Duodenal mucosa (tissue), 2 donors: ENCODE data around the gene SARM1.
"Not testable (repeated sequence)": the region's sequence is repeated elsewhere in the genome, so short reads cannot be mapped to it uniquely, and the experiment has no call there.

Source experiments
- H3K27ac ChIP-seq: one replicate; pipeline ENCODE4 v1.7.0; 2013; ENCODE audit warnings: low read depth, low read length
- H3K27me3 ChIP-seq, 2 donors: one replicate each; pipeline ENCODE4 v1.7.0; 2013; ENCODE audit warnings: low read length in 2 of 2, control low read depth in 1 of 2; ENCODE audit not compliant: insufficient read depth in 2 of 2, control insufficient read depth in 1 of 2
- H3K36me3 ChIP-seq, 2 donors: one replicate each; pipeline ENCODE4 v1.7.0; 2013; ENCODE audit warnings: low read length in 2 of 2, control low read depth in 1 of 2; ENCODE audit not compliant: insufficient read depth in 2 of 2, control insufficient read depth in 1 of 2
- H3K4me1 ChIP-seq, 2 donors: one replicate each; pipeline ENCODE4 v1.7.0; 2013; ENCODE audit warnings: low read length in 2 of 2, control low read depth in 1 of 2; ENCODE audit not compliant: insufficient read depth in 2 of 2, control insufficient read depth in 1 of 2
- H3K4me3 ChIP-seq, 2 donors: one replicate each; pipeline ENCODE4 v1.7.0; 2013; ENCODE audit warnings: low read length in 2 of 2, low read depth in 1 of 2
- H3K9ac ChIP-seq, 2 donors: one replicate each; pipeline ENCODE4 v1.7.0; 2013; ENCODE audit warnings: low read length in 2 of 2, low read depth in 1 of 2
- H3K9me3 ChIP-seq, 2 donors: one replicate each; pipeline ENCODE4 v1.7.0; 2013; ENCODE audit warnings: low read length in 2 of 2, control low read depth in 1 of 2; ENCODE audit not compliant: control insufficient read depth in 1 of 2

The SARM1 gene

GRCh38 chr17:28333083-28333746, 38.3 kb upstream of the SARM1 start:
- H3K27ac ChIP-seq, result no peak overlapping the region
- H3K27me3 ChIP-seq, result no peaks in the 10 kb centered on the region
- peaks cover 14 to 31% of the 10 kb centered on the region in 2 donors for H3K36me3 ChIP-seq
- H3K4me3 ChIP-seq, result no peak overlapping the region
- no peaks in the 10 kb centered on the region for H3K9me3 ChIP-seq
- H3K9ac ChIP-seq, result no peak overlapping the region
- H3K4me1 ChIP-seq, result peaks cover 35 to 43% of the 10 kb centered on the region in 2 donors

DNA sequence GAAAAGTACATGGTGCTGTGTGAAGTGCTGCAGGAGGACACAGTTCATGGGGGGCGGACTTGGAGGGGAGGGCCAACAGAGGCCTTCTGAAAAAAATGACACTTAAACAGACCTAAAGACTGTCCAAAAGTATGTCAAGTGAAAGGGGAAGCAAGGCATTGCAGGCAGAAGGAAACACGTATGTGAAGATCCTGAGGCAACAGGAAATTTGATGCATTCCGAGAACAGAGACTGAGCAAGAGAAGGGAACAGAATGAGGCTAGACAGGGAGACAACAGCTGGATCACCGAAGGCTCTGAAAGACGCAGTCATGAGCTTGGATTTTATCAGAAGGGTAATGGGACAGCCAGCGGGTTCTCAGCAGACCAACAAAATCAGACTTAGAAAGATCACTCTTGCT, 37.3 kb upstream of the SARM1 start:
- peaks cover 35 to 43% of the 10 kb centered on the region in 2 donors for H3K4me1 ChIP-seq
- H3K9me3 ChIP-seq, result no peaks in the 10 kb centered on the region
- H3K27ac ChIP-seq, result no peak overlapping the region
- H3K27me3 ChIP-seq, result no peaks in the 10 kb centered on the region
- peak overlapping the region; percentile 87 to 91 for H3K4me3 ChIP-seq
- peak overlapping the region; percentile 79 to 93 for H3K9ac ChIP-seq
- H3K36me3 ChIP-seq, result peaks cover 11 to 21% of the 10 kb centered on the region in 2 donors

GRCh38 chr17:28334666-28335200, 36.8 kb upstream of the SARM1 start:
- H3K9me3 ChIP-seq, result no peaks in the 10 kb centered on the region
- peaks cover 35 to 43% of the 10 kb centered on the region in 2 donors for H3K4me1 ChIP-seq
- H3K27ac ChIP-seq, result peak overlapping the region; percentile 84
- peak overlapping the region; percentile 87 to 91 for H3K4me3 ChIP-seq
- peaks cover 8 to 17% of the 10 kb centered on the region in 2 donors for H3K36me3 ChIP-seq
- H3K9ac ChIP-seq, result peak overlapping the region; percentile 79 to 93
- H3K27me3 ChIP-seq, result no peaks in the 10 kb centered on the region

GRCh38 chr17:28335201-28335958, 36.1 kb upstream of the SARM1 start, which contains the start of the genes IFT20 and TNFAIP1:
IFT20 (minus strand) TSS chr17:28335472; CDS start chr17:28331985, 3,487 bp downstream.
TNFAIP1 (plus strand) TSS chr17:28335761; CDS start chr17:28339522, 3,761 bp downstream.
- Histone ChIP-seq H3K4me1 (peaks cover 35 to 43% of the 10 kb centered on the region in 2 donors), H3K36me3 (peaks cover 8 to 20% of the 10 kb centered on the region in 2 donors), H3K27ac (peak within 1 kb of the TSS; percentile 85), H3K27me3 (no peaks in the 10 kb centered on the region), H3K9me3 (no peaks in the 10 kb centered on the region), H3K9ac (peak within 1 kb of the TSS; percentile 93 to 95), H3K4me3 (peak within 1 kb of the TSS; percentile 91 to 94)

- Histone ChIP-seq H3K4me1 (peaks cover 35 to 43% of the 10 kb centered on the region in 2 donors), H3K9ac (peak overlapping the region; percentile 93 to 95), H3K36me3 (peaks cover 12 to 19% of the 10 kb centered on the region in 2 donors), H3K27ac (peak overlapping the region; percentile 85), H3K27me3 (no peaks in the 10 kb centered on the region), H3K9me3 (no peaks in the 10 kb centered on the region), H3K4me3 (peak overlapping the region; percentile 80 to 94)
Observed at GRCh38 chr17:28335959-28336871, 35.3 kb upstream of the SARM1 start.

GRCh38 chr17:28338056-28338768, 33.3 kb upstream of the SARM1 start:
- peaks cover 15 to 32% of the 10 kb centered on the region in 2 donors for H3K36me3 ChIP-seq
- no peaks in the 10 kb centered on the region for H3K27me3 ChIP-seq
- H3K9me3 ChIP-seq, result no peaks in the 10 kb centered on the region
- no peak overlapping the region for H3K9ac ChIP-seq
- no peak overlapping the region for H3K4me3 ChIP-seq
- peaks cover 28 to 35% of the 10 kb centered on the region in 2 donors for H3K4me1 ChIP-seq
- H3K27ac ChIP-seq, result no peak overlapping the region

DNA sequence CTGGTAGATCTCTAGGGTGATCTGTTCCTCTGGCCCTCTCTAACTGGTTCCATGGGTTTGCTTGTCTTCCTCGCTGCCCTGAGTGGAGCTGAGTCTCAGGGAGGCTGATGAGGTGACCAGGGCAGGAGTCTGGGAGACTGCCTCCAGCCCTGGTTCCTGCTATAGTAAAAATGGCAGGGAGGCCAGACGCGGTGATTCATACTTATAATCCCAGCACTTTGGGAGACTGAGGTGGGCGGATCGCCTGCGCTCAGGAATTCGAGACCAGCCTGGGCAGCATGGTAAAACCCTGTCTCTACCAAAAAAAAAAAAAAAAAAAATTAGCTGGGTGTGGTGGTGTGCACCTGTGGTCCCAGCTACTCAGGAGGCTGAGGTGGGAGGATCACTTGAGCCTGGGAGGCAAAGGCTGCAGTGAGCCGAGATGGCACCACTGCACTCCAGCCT, 32.7 kb upstream of the SARM1 start:
- not testable (repeated sequence) for H3K27me3 ChIP-seq, H3K4me3 ChIP-seq, H3K9me3 ChIP-seq, H3K27ac ChIP-seq, H3K9ac ChIP-seq
- Histone ChIP-seq H3K36me3 (peaks cover 18 to 38% of the 10 kb centered on the region in 2 donors), H3K4me1 (peaks cover 22 to 29% of the 10 kb centered on the region in 2 donors)

- no peak overlapping the region for H3K4me3 ChIP-seq
- peaks cover 24 to 44% of the 10 kb centered on the region in 2 donors for H3K36me3 ChIP-seq
- no peak overlapping the region for H3K9ac ChIP-seq
- H3K4me1 ChIP-seq, result peaks cover 16 to 23% of the 10 kb centered on the region in 2 donors
- no peaks in the 10 kb centered on the region for H3K27me3 ChIP-seq
- no peaks in the 10 kb centered on the region for H3K9me3 ChIP-seq
- H3K27ac ChIP-seq, result no peak overlapping the region
Observed at GRCh38 chr17:28339431-28339830, 32.1 kb upstream of the SARM1 start.

DNA sequence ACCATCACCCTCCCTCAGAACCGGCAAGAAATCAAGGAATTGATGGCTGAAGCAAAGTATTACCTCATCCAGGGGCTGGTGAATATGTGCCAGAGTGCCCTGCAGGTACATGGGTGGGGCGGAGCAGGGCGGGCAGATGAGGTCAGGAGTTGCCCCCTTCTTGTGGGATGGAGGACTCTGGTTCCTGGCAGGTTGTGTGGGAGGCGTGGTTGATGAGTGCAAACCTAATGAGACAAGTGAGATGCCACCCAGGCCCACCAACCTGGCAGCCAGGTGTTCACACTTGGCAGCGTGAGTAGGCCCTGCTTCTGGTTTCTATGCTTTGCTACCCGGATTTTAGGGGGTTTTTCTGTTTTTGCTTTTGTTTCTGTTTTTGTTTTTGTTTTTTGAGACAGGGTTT, 31.1 kb upstream of the SARM1 start:
- Histone ChIP-seq H3K4me1 (peaks cover 13 to 19% of the 10 kb centered on the region in 2 donors), H3K9ac (no peak overlapping the region), H3K4me3 (no peak overlapping the region), H3K27ac (no peak overlapping the region), H3K9me3 (no peaks in the 10 kb centered on the region), H3K27me3 (no peaks in the 10 kb centered on the region), H3K36me3 (peaks cover 29 to 53% of the 10 kb centered on the region in 2 donors)
